GM20000 (cell line): ENCODE data around the gene KNSTRN.

Source experiments
- DNase-seq: peaks from one replicate; pipeline ENCODE4 v3.0.0; 2012; ENCODE audit warnings: low spot score
- CTCF ChIP-seq: IDR thresholded peaks from 2 replicates; pipeline ENCODE4 v1.5.1; 2012; ENCODE audit warnings: mild to moderate bottlenecking, control low read depth; ENCODE audit errors: extremely low read depth, missing control alignments

The KNSTRN gene

DNA sequence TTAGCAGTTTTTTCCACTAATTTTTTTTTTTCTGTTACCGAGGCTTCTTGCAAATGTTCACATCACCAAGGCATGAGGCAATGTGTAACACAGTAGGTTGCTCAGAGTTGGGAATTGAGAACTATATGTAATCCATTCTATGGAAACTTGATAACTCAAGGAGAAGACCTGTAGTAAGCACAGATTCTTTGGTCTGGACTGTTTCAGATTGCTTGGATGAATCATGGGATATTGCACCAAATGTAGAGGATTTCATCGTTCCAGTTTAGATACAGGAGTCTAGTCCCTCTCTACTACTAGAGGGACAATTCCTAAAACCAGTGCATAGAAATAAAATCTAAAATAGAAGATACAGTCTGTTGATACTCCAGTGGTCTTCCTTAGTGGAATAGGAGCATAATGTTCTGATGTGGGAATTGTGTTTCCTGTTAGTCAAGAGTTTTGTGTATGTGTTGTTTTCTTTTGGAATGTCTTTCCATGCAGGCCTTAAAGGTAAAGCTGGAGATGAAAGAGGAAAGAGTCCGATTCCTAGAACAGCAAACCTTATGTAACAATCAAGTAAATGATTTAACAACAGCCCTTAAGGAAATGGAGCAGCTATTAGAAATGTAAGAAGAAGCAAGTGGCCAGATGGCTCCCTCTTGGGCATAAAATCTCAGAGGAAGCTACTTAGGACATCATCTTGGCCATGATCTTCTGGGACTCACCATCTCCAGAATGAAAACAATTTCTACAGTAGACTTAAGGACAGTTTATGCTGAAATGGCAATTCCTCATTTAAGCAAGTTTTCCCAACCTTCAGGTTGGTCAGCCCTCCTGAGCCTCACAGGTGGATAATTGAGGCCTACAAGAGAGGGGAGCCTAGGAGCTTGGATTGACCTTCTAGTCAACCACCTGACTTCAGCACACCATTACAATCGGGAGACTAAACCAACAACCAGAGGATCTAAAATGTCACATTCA lies 10.7 kb downstream of the KNSTRN start:
- DNase-seq = no peak
- no peak for TF ChIP-seq CTCF

GRCh38 chr15:40397688-40398412 lies 15.3 kb downstream of the KNSTRN start:
- no peak for DNase-seq
- TF ChIP-seq CTCF = no peak

DNA sequence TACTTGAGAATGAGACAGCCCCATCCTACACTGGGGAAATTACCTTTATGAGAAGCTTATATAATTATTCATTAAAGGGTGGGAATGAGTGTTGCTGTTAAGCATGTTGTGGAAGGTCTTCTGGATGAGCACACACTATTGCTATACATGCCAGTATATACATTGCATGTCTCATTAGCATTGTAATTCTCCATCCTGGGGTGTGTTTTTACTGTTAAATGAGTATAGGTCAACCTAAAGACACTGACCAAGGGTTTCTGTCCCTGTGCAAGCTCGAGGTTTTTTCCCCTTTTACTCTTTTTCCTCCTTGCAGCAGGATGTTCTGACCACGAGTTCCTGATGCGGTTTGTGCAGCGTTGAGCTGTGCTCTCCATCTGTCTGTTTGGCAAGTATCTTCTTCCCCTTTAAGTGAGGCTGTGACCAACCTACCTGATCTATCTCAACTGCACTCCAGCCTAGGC lies 15.9 kb downstream of the KNSTRN start:
- no peak for TF ChIP-seq CTCF
- DNase-seq = peak; percentile 52

DNA sequence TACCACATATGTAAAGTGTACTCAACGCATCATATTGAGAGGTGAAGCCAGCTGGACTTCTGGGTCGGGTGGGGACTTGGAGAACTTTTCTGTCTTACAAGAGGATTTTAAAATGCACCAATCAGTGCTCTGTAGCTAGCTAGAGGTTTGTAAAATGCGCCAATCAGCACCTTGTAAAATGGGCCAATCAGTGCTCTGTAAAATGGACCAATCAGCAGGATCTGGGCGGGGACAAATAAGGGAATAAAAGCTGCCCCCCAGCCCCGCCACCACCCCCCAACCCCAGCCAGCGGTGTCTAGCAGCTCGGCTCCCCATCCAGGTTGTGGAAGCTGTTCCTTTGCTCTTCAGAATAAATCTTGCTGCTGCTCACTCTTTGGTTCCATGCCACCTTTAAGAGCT lies 16.8 kb downstream of the KNSTRN start:
- TF ChIP-seq CTCF = no peak

GRCh38 chr15:40405501-40406381 lies 23.2 kb downstream of the KNSTRN start, which contains the start of gene IVD:
IVD (plus strand) TSS chr15:40405795; CDS start chr15:40405828, 33 bp downstream.
- DNase-seq = peak; percentile 95
- no peak for TF ChIP-seq CTCF

More for the DNA sequence above, 16.8 kb downstream of the KNSTRN start:
- no peak for DNase-seq

DNA sequence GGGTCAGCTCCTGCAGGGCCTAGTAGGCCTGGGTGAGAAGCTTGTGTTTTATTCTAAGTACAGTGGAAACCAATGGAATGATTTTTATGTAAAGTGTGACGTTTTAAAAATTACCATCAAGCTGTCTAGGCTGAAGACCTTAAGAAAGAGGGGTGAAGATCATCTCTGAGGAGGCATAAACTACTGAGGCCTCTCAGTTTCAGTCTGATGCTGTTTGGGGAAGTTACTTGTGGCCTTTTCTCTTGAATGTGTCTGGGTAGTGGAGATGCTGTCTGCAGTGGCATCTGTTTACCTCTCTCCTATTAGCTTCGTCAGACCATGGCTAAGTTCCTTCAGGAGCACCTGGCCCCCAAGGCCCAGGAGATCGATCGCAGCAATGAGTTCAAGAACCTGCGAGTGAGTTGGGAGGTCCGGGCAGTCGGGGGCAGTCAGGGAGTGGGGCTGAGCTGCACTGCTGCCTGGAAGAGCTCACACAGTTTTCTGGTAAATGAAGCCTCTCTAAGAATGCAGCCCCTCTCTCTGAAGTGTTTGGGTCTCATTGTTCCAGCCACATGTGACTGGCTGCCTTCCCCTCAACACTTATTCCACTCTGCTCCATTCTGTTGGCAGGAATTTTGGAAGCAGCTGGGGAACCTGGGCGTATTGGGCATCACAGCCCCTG lies 24.9 kb downstream of the KNSTRN start:
- no peak for TF ChIP-seq CTCF

More for the DNA sequence above, 24.9 kb downstream of the KNSTRN start:
- peak; percentile 86 for DNase-seq
